NCI-H1694 treated with DMSO at 0.1 percent for 48 hours (cell line): ENCODE results near the gene FCRLB.
"Not testable (repeated sequence)": the region's sequence is repeated elsewhere in the genome, so short reads cannot be mapped to it uniquely, and the experiment has no call there.

Experiments
- DNase-seq: peaks from one replicate; lab custom pipeline; 2025; lab: John Stamatoyannopoulos, UW

Gene FCRLB

GRCh38 chr1:161720956-161721737 lies at the start of gene FCRLB:
TSS of gene FCRLB (plus strand) at chr1:161721544. CDS start at chr1:161722673, 1,129 bp downstream.
- no peak for DNase-seq

GRCh38 chr1:161673437-161673836 lies 47.9 kb upstream of the FCRLB start:
- not testable (repeated sequence) for DNase-seq

GRCh38 chr1:161674447-161674846 lies 46.9 kb upstream of the FCRLB start:
- DNase-seq: not testable (repeated sequence)

GRCh38 chr1:161674908-161675307 lies 46.4 kb upstream of the FCRLB start:
- not testable (repeated sequence) for DNase-seq

- no peak for DNase-seq
Observed at GRCh38 chr1:161676441-161676840, 44.9 kb upstream of the FCRLB start.

GRCh38 chr1:161676958-161677689 lies 44.2 kb upstream of the FCRLB start:
- no peak for DNase-seq

- DNase-seq: no peak
Observed at GRCh38 chr1:161678500-161678899, 42.8 kb upstream of the FCRLB start.

GRCh38 chr1:161681879-161682278 lies 39.5 kb upstream of the FCRLB start:
- DNase-seq: no peak

GRCh38 chr1:161688946-161689345 lies 32.4 kb upstream of the FCRLB start:
- no peak for DNase-seq

- no peak for DNase-seq
Observed at GRCh38 chr1:161691846-161692245, 29.5 kb upstream of the FCRLB start.

GRCh38 chr1:161693020-161693712 lies 28.2 kb upstream of the FCRLB start:
- DNase-seq: not testable (repeated sequence)

GRCh38 chr1:161698302-161698701 lies 23.0 kb upstream of the FCRLB start:
- DNase-seq: not testable (repeated sequence)

GRCh38 chr1:161702250-161702649 lies 19.1 kb upstream of the FCRLB start:
- DNase-seq: no peak

- no peak for DNase-seq
Observed at GRCh38 chr1:161705537-161705936, 15.8 kb upstream of the FCRLB start.

- DNase-seq: no peak
Observed at GRCh38 chr1:161706113-161706481, 15.2 kb upstream of the FCRLB start.

GRCh38 chr1:161706482-161707347 lies 14.6 kb upstream of the FCRLB start, which contains the start of gene FCRLA:
TSS of gene FCRLA (plus strand) at chr1:161707229. CDS start at chr1:161707265, 36 bp downstream.
- no peak for DNase-seq

- DNase-seq: no peak
Observed at GRCh38 chr1:161707503-161707902, 13.8 kb upstream of the FCRLB start.

GRCh38 chr1:161709373-161709772 lies 12.0 kb upstream of the FCRLB start:
- no peak for DNase-seq

- no peak for DNase-seq
Observed at GRCh38 chr1:161710560-161710959, 10.8 kb upstream of the FCRLB start.

- DNase-seq: no peak
Observed at GRCh38 chr1:161718559-161719324, 2.6 kb upstream of the FCRLB start.

GRCh38 chr1:161719325-161719611 lies 2.1 kb upstream of the FCRLB start:
- DNase-seq: no peak
